ENCODE data around the gene ITPR3.
"Not testable (repeated sequence)": the region's sequence is repeated elsewhere in the genome, so short reads cannot be mapped to it uniquely, and the experiment has no call there.

The ITPR3 gene

DNA sequence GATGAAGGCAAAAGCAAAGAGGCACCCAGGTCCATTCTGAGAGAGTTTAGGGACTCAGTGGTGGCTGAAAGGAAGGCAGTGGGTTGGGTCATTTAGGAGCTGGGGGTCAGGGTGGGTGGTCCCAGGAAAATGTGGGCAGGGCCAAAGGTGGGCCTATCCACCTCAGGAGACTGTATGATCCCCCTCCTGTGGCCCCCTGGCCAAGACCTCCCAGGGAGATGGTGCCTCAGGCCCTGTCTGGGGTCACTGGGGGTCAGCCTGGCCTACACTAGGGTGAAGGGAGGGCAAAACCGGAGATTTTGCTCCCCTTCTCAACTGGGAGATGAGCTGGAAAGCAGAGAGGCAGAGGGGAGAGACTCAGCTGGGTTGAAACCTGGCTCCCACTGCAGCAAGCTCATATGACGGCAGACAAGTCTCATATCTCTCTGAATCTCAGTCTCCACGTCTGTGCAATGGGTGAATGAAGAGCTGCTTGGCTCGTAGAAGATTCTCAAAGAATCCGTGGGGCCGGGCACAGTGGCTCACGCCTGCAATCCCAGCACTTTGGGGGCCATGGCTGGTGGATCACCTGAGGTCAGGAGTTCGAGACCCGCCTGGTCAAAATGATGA, 29.6 kb upstream of the ITPR3 start:
- DNase-seq = no peak

DNA sequence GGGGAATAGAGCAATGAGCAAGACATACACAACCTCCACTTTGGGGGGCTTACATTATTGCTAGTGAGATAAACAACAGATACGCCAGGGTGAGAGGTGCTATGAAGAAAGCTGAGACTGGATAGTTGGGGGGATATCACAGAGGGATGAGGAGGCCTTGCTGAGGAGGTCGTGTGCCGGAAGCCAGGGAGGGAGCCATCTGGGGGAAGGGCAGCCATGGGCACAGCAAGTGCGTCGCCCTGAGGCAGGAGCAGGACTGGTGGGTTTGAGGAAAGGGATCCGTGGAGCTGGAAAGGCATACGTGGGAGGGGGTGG, 28.9 kb upstream of the ITPR3 start:
- no peak for DNase-seq

DNA sequence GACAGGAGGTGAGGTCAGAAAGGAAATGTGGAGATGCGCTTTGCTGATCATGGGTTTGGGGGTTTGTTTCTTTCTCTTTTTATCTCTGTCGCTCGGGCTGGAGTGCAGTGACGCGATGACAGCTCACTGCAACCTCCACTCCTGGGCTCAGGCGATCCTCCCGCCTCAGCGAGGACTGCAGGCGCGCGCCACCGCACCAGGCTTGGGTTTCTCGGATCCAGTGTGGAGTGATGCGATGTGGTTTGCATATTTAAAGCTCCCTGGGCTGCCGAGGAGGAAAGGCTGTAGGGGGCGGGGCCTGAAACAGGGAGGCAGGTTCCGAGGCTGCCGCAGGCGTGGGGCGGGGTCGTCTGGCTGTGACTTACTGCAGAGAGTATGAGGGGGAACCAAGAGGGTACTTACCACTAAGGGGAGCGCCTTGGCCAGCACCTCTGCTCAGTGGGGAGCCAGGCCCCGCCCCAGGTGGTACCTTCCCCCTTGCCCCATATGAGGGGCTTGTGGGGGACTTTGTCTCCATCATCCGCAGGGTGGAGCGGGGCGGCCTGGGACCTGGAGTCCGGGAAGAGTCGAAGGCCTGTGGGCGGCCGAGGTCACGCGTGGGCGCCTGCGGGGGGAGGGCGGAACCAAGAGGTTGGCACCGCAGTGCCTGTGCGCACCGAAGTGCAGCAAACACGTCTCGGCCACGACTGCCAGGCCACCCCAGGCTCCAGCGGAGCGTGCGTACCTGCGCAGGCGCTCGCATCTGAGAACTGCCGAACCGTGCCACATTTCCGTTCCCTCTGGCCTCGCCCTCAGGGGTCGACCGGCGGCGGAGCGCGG, 28.3 kb upstream of the ITPR3 start:
- DNase-seq = peak; percentile 46

DNA sequence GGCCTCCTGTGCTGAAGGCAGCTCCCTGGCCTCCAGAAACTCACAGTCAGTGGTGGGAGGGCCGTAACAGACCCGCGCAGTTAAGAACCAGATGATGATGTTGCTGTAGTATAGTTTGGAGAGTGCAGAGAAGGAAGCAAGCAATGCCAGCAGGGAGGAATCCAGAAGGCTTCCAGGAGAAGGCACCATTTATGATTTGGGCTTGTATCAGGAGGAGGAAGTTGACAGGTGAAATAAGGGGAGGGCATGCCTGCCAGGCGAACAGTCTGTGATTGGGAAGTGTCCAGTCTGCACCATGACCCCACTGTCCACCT, 27.8 kb upstream of the ITPR3 start:
- no peak for DNase-seq

DNA sequence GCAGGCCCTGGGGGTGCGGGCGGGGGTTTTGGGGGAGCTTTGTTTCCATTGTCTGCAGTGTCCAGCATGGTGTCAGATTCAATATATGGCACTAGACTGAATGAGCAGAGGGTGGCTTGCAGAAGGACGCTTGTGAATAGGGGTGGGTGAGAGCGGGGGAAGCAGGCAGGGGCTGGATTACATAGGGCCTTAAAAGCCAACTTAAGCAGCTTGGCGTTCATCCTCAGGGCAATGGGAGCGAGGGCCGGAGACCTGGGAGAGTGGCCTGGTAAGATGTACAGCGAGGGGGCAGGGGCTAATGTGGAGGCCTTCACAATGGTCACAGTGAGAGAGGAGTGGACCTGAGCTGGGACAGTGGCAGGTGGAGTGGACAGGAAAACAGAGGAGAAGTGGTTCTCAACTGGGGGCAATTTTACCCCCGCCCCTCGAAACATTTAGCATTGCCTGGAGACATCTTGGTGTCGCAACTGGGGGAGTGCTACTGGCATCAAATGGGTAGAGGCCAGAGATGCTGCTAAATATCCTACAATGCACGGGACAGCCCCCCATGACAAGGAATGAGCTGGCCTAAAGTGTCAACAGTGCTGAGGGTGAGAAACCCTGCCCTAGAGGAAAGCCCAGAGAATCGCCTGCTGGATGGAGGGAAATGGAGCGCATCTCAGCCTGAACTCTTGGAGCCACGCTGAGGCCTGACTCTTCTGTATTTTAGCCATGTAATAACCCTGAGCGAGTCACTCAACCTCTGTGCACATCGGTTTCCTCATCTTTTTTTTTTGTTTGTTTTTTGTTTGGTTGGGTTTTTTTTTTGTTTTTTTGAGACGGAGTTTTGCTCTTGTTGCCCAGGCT, 25.9 kb upstream of the ITPR3 start:
- no peak for DNase-seq

DNA sequence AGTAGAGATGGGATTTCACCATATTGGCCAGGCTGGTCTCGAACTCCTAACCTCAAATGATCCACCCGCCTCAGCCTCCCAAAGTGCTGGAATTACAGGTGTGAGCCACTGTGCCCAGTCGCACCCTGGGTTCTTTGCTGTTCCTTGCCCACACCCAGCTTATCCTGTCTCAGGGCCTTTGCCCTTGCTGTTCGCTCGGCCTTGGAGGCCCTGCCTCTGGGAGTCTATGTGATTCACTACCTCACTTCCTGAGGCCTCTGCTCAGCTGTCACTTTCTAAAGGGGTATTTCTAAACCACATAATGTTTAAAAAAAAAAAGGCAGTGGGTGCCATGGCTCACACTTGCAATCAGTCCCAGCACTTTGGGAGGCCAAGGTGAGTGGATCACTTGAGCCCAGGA, 24.2 kb upstream of the ITPR3 start:
- DNase-seq = not testable (repeated sequence)

DNA sequence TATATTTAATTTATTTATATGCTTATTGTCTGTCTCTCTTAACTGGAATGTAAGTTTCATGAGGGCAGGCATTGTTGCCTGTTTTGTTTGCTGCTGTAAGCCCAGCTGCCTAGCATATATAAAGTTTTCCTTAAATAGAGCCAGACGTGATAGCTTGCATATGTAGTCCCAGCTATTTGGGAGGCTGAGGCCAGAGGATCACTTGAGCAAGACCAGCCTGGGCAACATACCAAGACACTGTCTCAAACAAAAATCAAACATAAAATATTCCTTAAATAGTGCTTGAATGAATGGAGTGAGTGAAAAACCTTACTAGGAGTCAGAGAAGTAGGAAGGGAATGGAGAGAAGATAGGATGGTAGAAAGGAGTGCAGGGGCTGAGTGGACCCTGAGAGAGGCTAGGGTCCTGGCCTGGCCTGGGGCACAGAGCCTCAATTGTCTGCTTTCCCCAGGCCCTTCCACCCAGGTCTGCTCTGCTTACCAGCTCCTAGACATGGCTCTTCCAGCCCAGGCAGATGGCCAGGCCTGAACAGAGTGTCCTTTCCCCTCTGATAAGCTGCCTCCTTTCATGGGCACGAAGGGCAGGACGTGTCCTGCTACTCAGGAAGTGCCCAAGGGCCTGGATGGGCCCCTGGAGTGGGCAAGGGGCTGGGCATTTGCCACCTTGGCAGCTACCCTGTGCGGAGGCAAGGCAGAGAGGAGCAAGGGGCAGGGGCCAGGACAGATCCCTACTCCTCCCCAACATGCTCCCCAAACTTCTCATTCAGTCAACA, 23.4 kb upstream of the ITPR3 start:
- no peak for DNase-seq

DNA sequence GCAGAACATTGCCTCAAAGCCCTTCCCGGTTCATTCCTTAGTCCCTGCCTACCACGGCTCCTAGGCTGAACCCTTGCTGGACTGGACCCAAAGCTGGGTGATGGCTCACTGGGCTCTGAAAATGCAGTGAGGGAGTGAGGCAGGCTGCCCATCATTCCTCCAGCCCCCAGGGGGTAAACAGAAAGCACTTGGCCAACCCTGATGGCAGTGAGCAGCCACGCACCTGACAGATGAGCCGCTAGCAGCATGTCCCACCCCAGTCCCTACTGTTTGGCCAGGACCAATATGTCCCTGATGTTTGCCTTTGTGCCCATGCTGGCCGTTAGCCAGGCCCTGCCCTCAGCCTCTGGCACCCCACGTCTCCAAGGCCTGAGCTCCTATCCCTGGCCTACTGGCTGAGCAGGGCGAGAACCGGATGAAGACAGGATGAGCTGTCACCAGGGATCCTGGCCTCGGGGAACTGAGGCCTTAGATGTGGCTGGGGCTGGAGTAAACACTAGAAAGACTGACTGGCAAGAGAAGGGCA, 21.6 kb upstream of the ITPR3 start:
- no peak for DNase-seq

DNA sequence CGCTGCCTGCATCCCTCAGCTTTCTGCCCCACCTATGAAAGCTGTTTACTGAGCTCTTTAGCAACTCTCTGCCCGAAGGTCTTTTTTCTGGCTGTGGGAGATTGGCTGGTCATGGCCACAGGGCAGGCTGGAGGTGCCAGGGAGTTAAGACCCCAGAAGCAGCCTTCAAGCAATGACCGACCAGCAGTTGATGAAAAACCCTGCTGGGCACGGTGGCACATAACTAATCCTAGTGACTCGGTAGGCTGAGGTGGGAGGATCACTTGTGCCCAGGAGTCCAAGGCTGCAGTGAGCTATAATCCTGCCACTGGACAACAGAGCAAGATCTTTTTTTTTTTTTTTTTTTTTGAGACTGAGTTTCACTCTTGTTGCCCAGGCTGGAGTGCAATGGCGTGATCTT, 20.4 kb upstream of the ITPR3 start:
- no peak for DNase-seq

DNA sequence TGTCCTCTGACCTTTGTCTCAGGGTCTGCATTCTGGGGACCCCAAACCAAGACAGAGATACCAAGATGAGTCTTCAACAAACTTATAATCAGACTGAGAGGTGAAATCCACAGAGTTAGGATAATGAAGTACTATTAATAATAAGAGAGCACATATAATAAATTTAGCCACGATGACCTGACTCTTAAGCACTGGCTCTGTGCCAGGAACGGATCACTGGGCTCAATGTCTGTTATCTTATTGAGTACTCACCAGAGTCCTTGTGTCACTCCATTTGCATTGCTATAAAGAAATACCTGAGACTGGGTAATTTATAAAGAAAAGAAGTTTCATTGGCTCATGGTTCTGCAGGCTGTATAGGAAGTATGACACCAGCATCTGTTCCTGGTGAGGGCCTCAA, 18.9 kb upstream of the ITPR3 start:
- DNase-seq = no peak

DNA sequence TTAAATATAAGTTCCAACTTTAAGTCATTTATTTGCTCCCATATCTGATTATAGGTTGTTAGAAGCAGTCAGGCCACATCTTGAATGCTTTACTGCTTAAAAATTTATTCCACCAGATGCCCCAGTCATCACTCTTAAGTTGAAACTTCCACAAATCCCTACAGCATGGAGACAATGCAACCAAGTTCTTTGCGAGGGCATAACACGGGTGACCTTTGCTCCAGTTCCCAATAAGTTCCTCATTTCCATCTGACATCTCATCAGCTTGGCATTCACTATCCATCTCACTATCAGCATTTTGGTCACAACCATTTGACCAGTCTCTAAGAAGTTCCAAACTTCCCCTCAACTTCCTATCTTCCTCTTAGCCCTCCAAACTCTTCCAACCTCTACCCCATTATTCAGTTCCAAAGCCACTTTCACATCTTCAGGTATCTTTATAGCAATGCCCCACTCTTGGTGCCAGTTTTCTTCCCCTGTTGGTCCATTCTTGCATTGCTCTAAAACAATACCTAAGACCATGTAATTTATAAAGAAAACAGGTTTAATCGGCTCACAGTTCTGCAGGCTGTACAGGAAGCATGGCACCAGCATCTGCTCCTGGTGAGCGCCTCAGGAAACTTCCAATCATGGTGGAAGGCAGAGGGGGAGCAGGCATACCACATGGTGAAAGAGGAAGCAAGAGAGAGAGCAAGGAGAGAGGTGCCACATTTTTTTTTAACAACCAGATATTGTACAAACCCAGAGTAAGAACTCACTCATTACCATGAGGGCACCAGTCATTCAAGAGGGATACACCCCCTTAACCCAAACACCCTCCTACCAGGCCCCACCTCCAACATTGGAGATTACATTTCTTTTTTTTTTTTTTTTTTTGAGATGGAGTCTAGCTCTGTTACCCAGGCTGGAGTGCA, 15.9 kb upstream of the ITPR3 start:
- DNase-seq = no peak

DNA sequence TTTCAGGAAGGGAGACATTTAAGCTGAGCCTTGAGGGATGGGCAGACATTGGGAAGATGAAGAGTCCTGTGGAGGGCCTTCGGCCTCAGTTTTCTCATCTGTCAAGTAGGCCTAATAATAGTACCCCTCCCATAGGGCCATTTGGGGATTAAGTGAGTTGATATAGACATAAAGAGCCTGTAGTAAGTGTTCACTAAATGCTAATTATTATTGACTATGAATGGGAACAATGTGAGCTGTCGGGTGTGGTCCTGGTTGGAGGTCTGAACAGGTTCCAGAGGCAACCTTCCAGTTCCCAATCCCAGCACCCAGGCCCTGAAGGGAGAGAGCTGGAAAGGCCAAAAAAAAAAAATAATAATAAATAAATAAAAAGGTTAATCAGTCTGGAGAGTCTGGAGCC, 14.5 kb upstream of the ITPR3 start:
- DNase-seq = no peak

DNA sequence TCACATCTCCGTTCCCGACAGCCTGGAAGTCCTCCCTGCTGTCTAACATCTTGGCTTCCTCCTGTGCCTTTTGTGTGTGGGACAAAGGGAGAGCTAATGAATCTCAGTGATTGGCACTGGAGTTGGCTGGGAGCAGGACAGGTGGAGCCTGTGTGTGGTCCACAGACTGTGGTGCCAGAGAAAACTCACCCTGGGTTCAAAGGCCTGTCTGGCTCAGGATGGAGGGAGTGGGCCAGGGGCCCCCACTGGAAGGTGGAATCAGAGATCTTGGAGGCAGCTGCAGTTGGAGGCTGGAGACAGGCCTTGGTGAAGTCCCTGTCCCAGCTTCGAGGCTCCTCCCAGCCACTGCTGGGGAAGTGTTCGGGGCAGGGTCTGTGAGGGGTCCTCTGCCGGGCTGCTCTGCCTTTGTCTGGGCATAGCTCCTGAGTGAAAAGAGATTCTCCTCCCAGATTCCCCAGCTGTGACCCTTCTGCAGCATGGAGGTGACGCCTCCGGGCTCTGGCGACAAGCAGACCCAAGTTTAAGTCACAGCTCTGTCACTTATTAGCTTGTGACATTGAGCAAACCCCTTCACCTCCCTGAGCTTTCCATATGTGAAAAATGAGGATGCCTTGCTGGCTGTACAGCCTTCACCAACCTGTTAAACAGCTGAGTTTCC, 13.9 kb upstream of the ITPR3 start:
- DNase-seq = no peak

DNA sequence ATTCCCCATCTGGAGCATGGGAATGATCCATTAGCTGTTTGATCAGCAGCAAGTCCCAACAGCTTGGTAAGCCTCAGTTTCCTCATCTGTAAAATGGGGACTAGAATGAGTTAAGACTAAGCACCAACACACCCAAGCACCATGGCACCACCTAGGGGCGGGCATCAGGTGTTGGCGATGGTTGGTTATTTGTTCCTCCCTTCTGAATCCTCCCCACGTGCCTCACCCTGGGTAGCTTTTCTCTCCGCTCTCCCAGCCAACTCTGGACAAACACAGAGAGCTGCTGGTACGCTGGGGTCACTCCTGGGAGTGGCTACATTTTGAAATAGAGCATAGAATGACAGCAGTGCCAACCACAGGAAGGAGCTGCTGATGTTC, 13.3 kb upstream of the ITPR3 start:
- DNase-seq = no peak

DNA sequence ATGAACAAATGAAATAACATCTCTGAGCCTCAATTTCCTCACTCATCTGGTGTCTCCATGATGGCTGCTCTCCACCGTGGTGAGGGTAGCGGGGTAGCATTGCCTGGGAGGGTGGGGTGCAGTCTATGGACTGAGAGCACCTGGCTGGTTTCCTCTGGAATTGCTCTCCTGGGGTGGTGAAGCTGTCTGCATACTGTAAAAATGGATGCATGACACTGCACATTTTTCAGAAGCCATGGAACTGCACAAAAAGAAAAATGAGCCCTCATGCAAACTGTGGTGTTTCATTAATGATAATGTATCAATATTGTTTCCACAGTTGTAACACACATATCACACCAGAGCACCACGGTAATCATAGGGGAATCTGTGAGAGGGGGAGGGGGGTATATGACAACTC, 12.1 kb upstream of the ITPR3 start:
- no peak for DNase-seq

DNA sequence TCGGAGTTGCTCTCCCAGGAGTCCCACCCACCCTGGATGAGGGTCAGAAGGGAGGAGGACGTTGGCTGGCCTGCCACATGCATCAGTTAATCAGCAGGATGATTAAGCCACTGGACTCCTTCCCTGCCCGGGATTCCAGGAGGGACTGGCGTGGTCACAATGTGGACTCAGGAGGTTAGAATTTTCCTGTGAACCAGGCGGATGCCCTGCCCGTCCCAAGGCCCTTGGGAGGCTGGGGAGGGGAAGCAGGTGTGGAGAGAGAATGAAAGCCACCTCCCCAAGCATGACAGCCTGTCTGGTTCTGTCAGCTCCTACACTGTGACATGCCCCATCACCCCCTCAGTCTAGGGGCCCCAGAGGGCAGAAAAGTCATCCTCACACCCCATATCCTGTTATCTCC, 11.6 kb upstream of the ITPR3 start:
- peak; percentile 60 for DNase-seq

DNA sequence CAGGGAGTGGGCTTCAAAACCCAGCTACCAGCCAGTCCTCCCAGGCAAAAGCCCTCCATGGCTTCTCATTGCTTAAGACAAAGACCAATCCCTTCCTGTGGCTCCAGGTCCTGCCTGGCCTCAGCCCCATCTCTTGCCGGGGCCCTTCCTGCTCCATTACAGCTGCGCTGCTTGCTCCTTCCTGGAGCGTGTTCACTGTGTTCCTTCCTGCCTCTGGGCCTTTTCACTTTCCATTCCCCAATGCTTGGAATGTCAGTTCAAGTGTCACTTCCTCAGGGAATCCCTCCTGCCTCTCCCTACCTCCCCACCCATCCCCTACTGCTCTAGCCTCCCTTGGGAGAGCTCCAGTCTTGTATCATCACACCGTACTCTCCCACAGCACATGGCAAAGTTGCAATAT, 11.1 kb upstream of the ITPR3 start:
- DNase-seq = no peak

DNA sequence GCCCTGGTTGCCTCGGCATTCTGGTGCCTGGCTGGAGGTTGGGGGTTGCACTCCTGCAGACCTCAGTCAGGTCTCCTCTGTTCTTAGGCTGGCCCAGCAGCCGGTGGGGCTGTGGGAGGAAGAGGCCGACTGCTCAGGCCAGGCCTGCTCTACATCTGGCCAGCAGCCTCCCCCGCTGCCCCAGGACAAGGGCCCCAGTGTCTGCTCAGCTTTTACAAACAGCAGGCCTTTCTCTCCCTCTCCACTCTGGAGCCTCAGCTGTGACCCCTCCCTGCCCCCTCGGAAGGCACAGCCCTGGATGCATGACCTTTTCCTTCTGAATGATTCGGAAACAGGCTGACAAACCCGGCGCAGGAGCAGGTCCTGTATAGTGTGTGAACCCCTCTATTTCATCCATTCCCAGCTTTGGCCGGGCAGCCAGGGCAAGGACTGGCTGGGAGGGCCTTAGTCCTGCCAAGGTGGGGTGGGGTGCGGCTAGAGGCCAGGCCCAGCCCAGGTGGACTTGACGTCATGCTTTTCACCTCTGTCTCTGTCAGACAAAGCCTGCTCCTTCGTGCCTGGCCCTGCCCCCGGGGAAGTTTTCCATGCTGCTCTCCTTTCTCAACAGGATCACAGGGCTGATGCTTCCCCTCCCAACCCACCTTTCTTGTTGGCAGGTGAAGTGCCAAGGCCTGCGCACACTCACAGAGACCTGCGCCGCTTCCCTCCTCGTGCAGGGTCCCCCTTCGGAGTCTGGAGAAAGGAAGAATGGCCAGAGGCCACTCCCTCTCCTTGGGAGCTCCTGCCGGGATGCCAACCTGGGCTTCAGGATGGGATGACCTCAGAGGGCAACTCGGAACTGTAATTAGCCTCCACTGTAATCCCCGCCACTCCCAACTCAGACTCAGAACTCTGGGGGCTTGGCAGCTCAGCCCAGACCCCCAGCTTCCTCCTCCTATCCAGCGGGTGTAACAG, 10.1 kb upstream of the ITPR3 start:
- peak; percentile 62 for DNase-seq

DNA sequence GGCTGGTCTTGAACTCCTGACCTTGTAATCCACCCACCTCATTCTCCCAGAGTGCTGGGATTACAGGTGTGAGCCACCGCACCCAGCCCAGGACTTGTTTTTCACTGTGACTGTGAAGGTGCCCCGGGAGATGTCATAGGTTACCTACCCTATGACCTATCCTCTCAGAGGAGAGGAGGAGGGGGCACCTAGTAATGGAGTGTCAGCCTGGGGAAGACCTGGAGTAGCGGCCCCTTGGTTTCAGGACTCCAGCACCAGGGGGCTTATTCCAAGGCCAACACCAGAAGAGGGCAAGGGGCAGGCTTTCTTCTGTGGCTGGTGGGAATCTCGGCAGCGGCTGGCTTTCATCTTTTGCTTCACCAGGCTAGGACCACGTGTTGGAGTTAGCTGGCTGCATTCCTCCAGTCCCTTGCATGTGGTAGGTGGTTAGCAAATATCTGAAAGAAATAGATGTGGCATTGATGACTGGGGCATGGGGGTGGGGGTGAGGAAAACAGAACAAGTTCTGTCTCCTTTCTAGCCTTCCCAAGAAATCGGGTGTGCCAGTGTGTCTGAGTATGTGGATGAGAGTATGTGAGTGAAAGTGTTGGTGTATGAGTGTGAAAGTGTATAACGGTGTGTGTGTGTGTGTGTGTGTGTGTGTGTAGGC, 7.9 kb upstream of the ITPR3 start:
- DNase-seq = no peak

DNA sequence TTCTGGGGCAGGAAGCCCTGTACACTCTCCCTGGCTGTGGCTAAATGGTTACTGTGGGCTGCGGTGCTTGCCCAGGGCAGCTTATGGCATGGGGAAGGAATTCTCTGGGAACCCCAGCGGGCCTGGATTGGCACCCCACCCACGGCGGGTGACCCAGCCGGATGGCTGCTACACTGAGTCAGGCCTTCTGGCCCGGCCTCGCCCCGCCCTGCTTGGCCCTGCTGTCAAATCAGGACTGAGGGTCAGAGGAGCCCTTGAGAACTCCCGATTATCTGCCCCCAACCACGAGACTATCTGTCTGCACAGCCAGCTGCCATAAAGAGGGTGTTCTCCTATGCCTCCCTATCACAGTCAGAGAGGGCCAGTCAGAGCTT, 7.3 kb upstream of the ITPR3 start:
- no peak for DNase-seq
